K562 (cell line): ENCODE data around the gene CLCN5. TPM values are rescaled to one million over a fixed set of nuclear protein-coding genes. Genes with fewer than 3 reads are reported as not detected.

Experiments used
- ATAC-seq: fragments of 200-7000 bp; cut with Tn5 transposase; 3 replicates; pipeline ENCODE4 v1.9.1; 2020; ENCODE audit warnings: moderate library complexity
- BruUV-seq: library from RNA; stranded (reverse); fragments of 400-500 nt; replicated peaks from 2 replicates; lab custom pipeline; 2021; lab: Mats Ljungman, UMichigan
- CTCF ChIA-PET: fragments of 300-600 bp; formaldehyde crosslinking; extraction: SDS; loops from one replicate; lab custom pipeline; 2021; ENCODE audit warnings: low intra/inter-chr PET ratio; lab: Yijun Ruan, JAX
- POLR2A ChIA-PET: fragments of 300-600, 350-650 bp; sonication (Branson Sonifier 250); formaldehyde crosslinking; extraction: SDS; loops from one replicate; lab custom pipeline; 2021; ENCODE audit warnings: antibody characterized with exemption, inconsistent platforms; lab: Yijun Ruan, JAX
- DNase-seq, 4 experiments: peaks; one replicate each; pipeline versions ENCODE4 v3.0.0 to v3.0.0-alpha.2; 2011 to 2018; ENCODE audit warnings: low spot score in 3 of 4, mixed read lengths in 3 of 4; ENCODE audit errors: extremely low read depth in 1 of 4
- FAIRE-seq: peaks from 2 replicates; lab custom pipeline; 2011; peaks lifted over from hg19 to GRCh38; lab: Jason Lieb, UNC
- H2AFZ ChIP-seq: 2 replicates; pipeline ENCODE4 v1.6.0; 2011; ENCODE audit warnings: low read depth, low read length, control low read depth, inconsistent platforms
- H3K27ac ChIP-seq: fragments of 200-600 bp; 3 replicates; pipeline ENCODE4 v1.8.0; 2011; ENCODE audit warnings: low read depth, mild to moderate bottlenecking, control low read depth, inconsistent platforms, low read length, moderate library complexity, mixed read lengths; ENCODE audit errors: extremely low read depth
- H3K27me3 ChIP-seq, 2 experiments: fragments of 300-600 bp in 1 of 2; 2 replicates in 1 of 2; 3 replicates in 1 of 2; pipeline versions ENCODE4 v1.6.0 to v1.8.0; 2011; ENCODE audit warnings: inconsistent platforms in 2 of 2, low read length in 2 of 2, mild to moderate bottlenecking in 1 of 2, mixed read lengths in 1 of 2, moderate library complexity in 1 of 2; ENCODE audit not compliant: control insufficient read depth in 2 of 2, insufficient read depth in 2 of 2
- H3K36me3 ChIP-seq: fragments of 300-600 bp; 3 replicates; pipeline ENCODE4 v1.8.0; 2011; ENCODE audit warnings: mild to moderate bottlenecking, low read length, inconsistent platforms; ENCODE audit not compliant: control insufficient read depth, insufficient read depth
- H3K4me1 ChIP-seq, 2 experiments: fragments of 200-600 bp in 1 of 2; replicated peaks in 1 of 2; 2 replicates in 1 of 2; 3 replicates in 1 of 2; pipeline versions ENCODE4 v1.5.1 to v1.8.0; 2011; ENCODE audit warnings: inconsistent platforms in 2 of 2, low read length in 2 of 2, mild to moderate bottlenecking in 1 of 2, mixed read lengths in 1 of 2, moderate library complexity in 1 of 2; ENCODE audit not compliant: control insufficient read depth in 2 of 2, insufficient read depth in 2 of 2
- H3K4me2 ChIP-seq: 2 replicates; pipeline ENCODE4 v1.6.1; 2011; ENCODE audit warnings: low read length, control low read depth, inconsistent platforms, mixed read lengths; ENCODE audit not compliant: insufficient read depth
- H3K4me3 ChIP-seq: fragments of 200-600 bp; sonication (generic), shearing (Covaris generic); 2 replicates; pipeline ENCODE4 v1.5.1; 2016; ENCODE audit warnings: control low read depth, inconsistent platforms
- H3K79me2 ChIP-seq: fragments of 200-600 bp; 3 replicates; pipeline ENCODE4 v1.8.0; 2011; ENCODE audit warnings: low read length, inconsistent platforms; ENCODE audit not compliant: control insufficient read depth, insufficient read depth
- H3K9ac ChIP-seq, 2 experiments: 2 replicates each; pipeline versions ENCODE4 v1.6.0 to v1.6.1; 2011; ENCODE audit warnings: low read depth in 2 of 2, low read length in 2 of 2, control low read depth in 1 of 2, inconsistent platforms in 1 of 2, mild to moderate bottlenecking in 1 of 2, mixed read lengths in 1 of 2; ENCODE audit not compliant: insufficient read depth in 1 of 2
- H3K9me1 ChIP-seq: one replicate; pipeline ENCODE4 v1.6.0; 2011; ENCODE audit warnings: inconsistent platforms, mild to moderate bottlenecking, low read length, moderate library complexity; ENCODE audit not compliant: control insufficient read depth, insufficient read depth
- H3K9me3 ChIP-seq: replicated peaks from 2 replicates; pipeline ENCODE4 v1.5.1; 2011; ENCODE audit warnings: low read depth, low read length, inconsistent platforms; ENCODE audit not compliant: control insufficient read depth, insufficient read depth
- H4K20me1 ChIP-seq: replicated peaks from 2 replicates; pipeline ENCODE4 v1.6.1; 2011; ENCODE audit warnings: low read length, inconsistent platforms, mixed read lengths; ENCODE audit not compliant: control insufficient read depth, insufficient read depth
- ARID1B ChIP-seq: fragments of 450-650 bp; IDR thresholded peaks from 2 replicates; pipeline ENCODE4 v1.6.1; 2016; ENCODE audit warnings: antibody characterized with exemption, mild to moderate bottlenecking, inconsistent platforms
- CBFA2T3 ChIP-seq: fragments of 450-650 bp; IDR thresholded peaks from 2 replicates; pipeline ENCODE4 v1.6.1; 2017
- EP300 ChIP-seq: IDR thresholded peaks from 2 replicates; pipeline ENCODE4 v1.6.1; 2012; ENCODE audit warnings: low read length, improper control_type of control experiment
- NCOA2 ChIP-seq, 2 experiments: fragments of 450-650 bp; IDR thresholded peaks; 2 replicates each; pipeline ENCODE4 v1.6.1; 2018; ENCODE audit warnings: mild to moderate bottlenecking in 2 of 2, moderate library complexity in 1 of 2; ENCODE audit not compliant: partially characterized antibody in 2 of 2
- NFIX ChIP-seq: fragments of 250-450 bp; sonication (Bioruptor Pico); IDR thresholded peaks from 2 replicates; pipeline ENCODE4 v1.4.0; 2020; ENCODE audit warnings: low read depth, mild to moderate bottlenecking, moderate library complexity
- TCF3 ChIP-seq: sonication (generic); formaldehyde crosslinking; IDR thresholded peaks from 2 replicates; pipeline ENCODE4 v1.4.0; 2020; ENCODE audit warnings: mild to moderate bottlenecking, missing genetic modification reagents
- ZFX ChIP-seq: sonication (generic); formaldehyde crosslinking; IDR thresholded peaks from 2 replicates; pipeline ENCODE4 v1.8.0; 2022; ENCODE audit warnings: mild to moderate bottlenecking, missing genetic modification reagents, moderate library complexity
- ZNF77 ChIP-seq: fragments of 250-450 bp; sonication (Bioruptor Pico); IDR thresholded peaks from 2 replicates; pipeline ENCODE4 v1.5.0; 2020
- WGBS: fragments of 100-300 bp; shearing (Covaris generic); methylation state at CpG from one replicate; pipeline ENCODE4 v1.1.6; 2016; ENCODE audit warnings: low coverage, mixed read lengths; ENCODE audit not compliant: insufficient coverage; ENCODE audit errors: missing lambda C conversion rate; 5-methylcytosine and 5-hydroxymethylcytosine counted together
- in situ Hi-C: fragments of 300-500 bp; cut with MboI; formaldehyde crosslinking; loops from 4 replicates; pipeline ENCODE4 v1.15.0; 2018; ENCODE audit warnings: inconsistent platforms, mixed read lengths
- intact Hi-C: fragments of 100-400 bp; cut with micrococcal nuclease; formaldehyde crosslinking; loops from 2 replicates; pipeline ENCODE4 v1.14.2; 2022
- polyA plus RNA-seq, 8 experiments: library from polyadenylated mRNA; depleted of rRNA in 4 of 8; stranded (reverse) in 5 of 8; unstranded in 3 of 8; fragments of >200 nt; fragmentation: Nextera tagmentation in 2 of 8; fragmentation: Illumina TruSeq in 1 of 8; extraction: Ambion mirVana in 2 of 8; extraction: Trizol in 1 of 8; gene quantifications; 2 replicates each; pipeline versions ENCODE4 v1.2.1 to v1.2.3, GENCODE V29; 2011 to 2014; ENCODE audit warnings: inconsistent platforms in 1 of 8, missing spikeins in 1 of 8
- total RNA-seq, 7 experiments: library from RNA; depleted of rRNA in 6 of 7; stranded (reverse); fragments of >200 nt in 6 of 7; fragmentation: Illumina TruSeq in 2 of 7; extraction: Trizol in 2 of 7; gene quantifications; 2 replicates each; pipeline versions ENCODE4 v1.2.1 to v1.2.3, GENCODE V29; 2011 to 2021; ENCODE audit warnings: low replicate concordance in 1 of 7
- TF ChIP-seq, protein P1 (sequence below), 2 experiments: IDR thresholded peaks; 2 replicates each; pipeline ENCODE4 v1.6.1; 2011; ENCODE audit warnings: borderline replicate concordance in 1 of 2, control low read depth in 1 of 2, low read depth in 1 of 2, low read length in 1 of 2, mild to moderate bottlenecking in 1 of 2, mixed read lengths in 1 of 2, moderate library complexity in 1 of 2; ENCODE audit not compliant: insufficient read depth in 1 of 2, insufficient read length in 1 of 2, poor library complexity in 1 of 2, severe bottlenecking in 1 of 2; ENCODE audit errors: extremely low read depth in 1 of 2
- TF ChIP-seq, protein P2 (sequence below), 2 experiments: fragments of 200-800 bp in 1 of 2; sonication (Bioruptor generic) in 1 of 2; sonication (generic) in 1 of 2; formaldehyde crosslinking in 1 of 2; IDR thresholded peaks in 1 of 2; conservative IDR thresholded peaks in 1 of 2; 2 replicates each; pipeline versions ENCODE4 v1.5.0 to v1.6.1; 2016 to 2020; ENCODE audit warnings: missing compliant biosample characterization in 1 of 2, missing genetic modification characterization in 1 of 2, missing genetic modification reagents in 1 of 2

CLCN5 gene
- total and polyA plus RNA-seq, 9 of the 15 experiments (the other 6 are each of a cell fraction or from before 2014, with no cell fraction given), result 0.94 to 11.8 (median 7.1) TPM

GRCh38 chrX:49877397-49878101 lies 44.8 kb upstream of the CLCN5 start (continued):
- TF ChIP-seq NFIX, result no peak
- TF ChIP-seq ZFX (CRISPR knock-in tag), result no peak
- TF ChIP-seq ZNF77 (CRISPR knock-in tag), result no peak
- no peak for TF ChIP-seq EP300
- no peak for TF ChIP-seq NCOA2 (IDR thresholded peaks at IDR 0.05; ENCODE audit: partially characterized antibody in 2 of 2)

DNA sequence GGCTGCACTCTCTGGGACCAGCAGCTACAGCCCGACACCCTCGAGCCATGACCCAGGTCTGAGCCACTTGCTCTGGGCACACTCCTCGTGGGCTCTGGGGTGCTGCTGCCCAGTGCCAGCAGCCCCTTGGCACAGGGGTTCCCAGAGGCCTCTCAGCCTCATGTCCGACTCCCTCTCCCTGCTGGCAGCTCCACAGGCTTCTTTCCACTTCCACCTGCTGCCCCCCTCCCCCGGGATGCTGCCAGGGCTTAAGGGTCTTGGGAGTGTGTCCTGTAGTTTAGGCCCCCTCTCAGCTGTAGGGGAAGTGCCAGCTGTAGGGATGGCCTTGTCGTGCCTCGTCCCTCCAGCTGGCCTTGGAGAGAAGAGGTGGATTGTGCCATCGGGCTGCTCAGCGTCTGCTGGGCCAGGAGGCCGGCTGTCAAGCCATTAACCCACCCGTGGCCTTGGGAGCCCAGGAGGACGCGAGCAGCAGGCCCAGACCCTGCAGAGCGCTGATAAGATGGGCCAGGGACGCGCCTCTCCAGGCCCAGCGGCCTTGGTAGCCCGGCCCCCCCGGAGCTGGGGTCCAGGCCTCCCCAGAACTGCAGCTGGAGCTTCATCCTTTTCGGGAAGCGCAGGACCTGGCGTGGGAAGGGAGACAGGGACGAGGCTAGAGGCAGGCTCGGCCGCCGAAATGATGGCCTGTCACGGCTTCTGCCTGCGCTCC lies 44.1 kb upstream of the CLCN5 start:
- TF ChIP-seq ZFX (CRISPR knock-in tag), result peak; percentile 53
- TF ChIP-seq TCF3 (CRISPR knock-in tag), result peak; percentile 39; the same call in 1 of the 2 replicates
- TF ChIP-seq, protein P1, sequence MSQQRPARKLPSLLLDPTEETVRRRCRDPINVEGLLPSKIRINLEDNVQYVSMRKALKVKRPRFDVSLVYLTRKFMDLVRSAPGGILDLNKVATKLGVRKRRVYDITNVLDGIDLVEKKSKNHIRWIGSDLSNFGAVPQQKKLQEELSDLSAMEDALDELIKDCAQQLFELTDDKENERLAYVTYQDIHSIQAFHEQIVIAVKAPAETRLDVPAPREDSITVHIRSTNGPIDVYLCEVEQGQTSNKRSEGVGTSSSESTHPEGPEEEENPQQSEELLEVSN (IDR thresholded peaks at IDR 0.05; ENCODE audit: borderline replicate concordance in 1 of 2, extremely low read depth in 1 of 2, insufficient read depth in 1 of 2, insufficient read length in 1 of 2, low read depth in 1 of 2, low read length in 1 of 2, poor library complexity in 1 of 2, severe bottlenecking in 1 of 2), result no peak
- peak; percentile 20; the same call in 1 of the 2 replicates for TF ChIP-seq CBFA2T3
- TF ChIP-seq ARID1B, result 0 out of 2 replicates have a peak, but pooled peaks have one; percentile 8
- TF ChIP-seq, protein P2, sequence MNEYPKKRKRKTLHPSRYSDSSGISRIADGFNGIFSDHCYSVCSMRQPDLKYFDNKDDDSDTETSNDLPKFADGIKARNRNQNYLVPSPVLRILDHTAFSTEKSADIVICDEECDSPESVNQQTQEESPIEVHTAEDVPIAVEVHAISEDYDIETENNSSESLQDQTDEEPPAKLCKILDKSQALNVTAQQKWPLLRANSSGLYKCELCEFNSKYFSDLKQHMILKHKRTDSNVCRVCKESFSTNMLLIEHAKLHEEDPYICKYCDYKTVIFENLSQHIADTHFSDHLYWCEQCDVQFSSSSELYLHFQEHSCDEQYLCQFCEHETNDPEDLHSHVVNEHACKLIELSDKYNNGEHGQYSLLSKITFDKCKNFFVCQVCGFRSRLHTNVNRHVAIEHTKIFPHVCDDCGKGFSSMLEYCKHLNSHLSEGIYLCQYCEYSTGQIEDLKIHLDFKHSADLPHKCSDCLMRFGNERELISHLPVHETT (CRISPR knock-in tag; conservative IDR thresholded peaks at IDR 0.05 in 1 of 2, IDR thresholded peaks at IDR 0.05 in 1 of 2), result 0 out of 4 replicates have a peak, but pooled peaks of 1 of the 2 experiments have one; percentile 1
- TF ChIP-seq, all 486 proteins: peak for 5
- Histone ChIP-seq H3K4me2 (peak overlapping the region; percentile 76), H3K36me3 (no peaks in the 10 kb centered on the region), H3K4me1 (peaks cover 0 to 21% of the 10 kb centered on the region in 2 experiments; a peak in 3 of 5 replicates), H3K79me2 (peaks cover 15% of the 10 kb centered on the region; the same call in 2 of the 3 replicates), H2AFZ (peak overlapping the region; percentile 89), H4K20me1 (no peaks in the 10 kb centered on the region), H3K27ac (peak overlapping the region; percentile 62; the same call in 1 of the 3 replicates), H3K4me3 (peak overlapping the region; percentile 45), H3K9ac (peak overlapping the region; percentile 49 to 79), H3K27me3 (peaks cover 0 to 7% of the 10 kb centered on the region in 2 experiments; a peak in 1 of 5 replicates), H3K9me3 (no peaks in the 10 kb centered on the region), H3K9me1 (no peaks in the 10 kb centered on the region)
- no TSS peak for BruUV-seq
- intact Hi-C loops (no loop called here), in situ Hi-C loops (no loop called here)
- ATAC-seq (peak; percentile 52), DNase-seq (peak; percentile 10 to 49 (median 22)), FAIRE-seq (no peak)
- POLR2A ChIA-PET, result interaction anchor here (0.6 to 0.9 kb wide), 2 partner anchors 16 to 36 kb away, joined by 3 read pairs; no protein-coding TSS in a partner anchor
- WGBS, result 20% methylated on average over 10 of the region's 28 CpGs
- CTCF ChIA-PET, result no interaction called here
